GM06990 (cell line): ENCODE results near the gene TAF1.
"Not testable (repeated sequence)": the region's sequence is repeated elsewhere in the genome, so short reads cannot be mapped to it uniquely, and the experiment has no call there.

Source experiments
- DNase-seq: peaks from one replicate; pipeline ENCODE4 v3.0.0-alpha.2; 2011; ENCODE audit not compliant: insufficient read length; ENCODE audit errors: extremely low read depth
- H3K27me3 ChIP-seq: replicated peaks from 2 replicates; pipeline ENCODE4 v1.6.0; 2011; ENCODE audit warnings: low read length; ENCODE audit not compliant: control insufficient read depth, insufficient read depth
- H3K36me3 ChIP-seq: 2 replicates; pipeline ENCODE4 v1.5.1; 2011; ENCODE audit warnings: low read length; ENCODE audit not compliant: control insufficient read depth, insufficient read depth
- H3K4me3 ChIP-seq: replicated peaks from 2 replicates; pipeline ENCODE4 v1.5.1; 2011; ENCODE audit warnings: low read depth, mild to moderate bottlenecking, control low read depth, low read length
- TF ChIP-seq, protein P1 (sequence below): IDR thresholded peaks from 2 replicates; pipeline ENCODE4 v1.5.1; 2011; ENCODE audit warnings: low read length, control low read depth, mild to moderate bottlenecking, inconsistent platforms; ENCODE audit not compliant: insufficient read depth, poor library complexity, severe bottlenecking

TAF1 gene

DNA sequence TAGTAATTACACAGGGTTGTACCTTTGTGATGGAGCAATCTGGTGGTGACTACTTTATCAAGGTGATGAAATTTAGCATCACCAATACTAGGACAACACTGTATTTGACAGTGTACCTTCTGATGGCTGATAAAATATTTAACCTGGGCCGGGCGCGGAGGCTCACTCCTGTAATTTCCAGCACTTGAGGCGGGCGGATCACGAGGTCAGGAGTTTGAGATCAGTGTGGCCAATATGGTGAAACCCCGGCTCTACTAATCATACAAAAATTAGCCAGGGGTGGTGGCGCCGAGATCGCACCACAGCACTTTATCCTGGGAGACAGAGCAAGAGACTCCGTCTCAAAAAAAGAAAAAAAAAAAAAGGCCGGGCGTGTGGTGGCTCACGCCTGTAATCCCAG, 1.9 kb upstream of the TAF1 start:
- no peak for DNase-seq

DNA sequence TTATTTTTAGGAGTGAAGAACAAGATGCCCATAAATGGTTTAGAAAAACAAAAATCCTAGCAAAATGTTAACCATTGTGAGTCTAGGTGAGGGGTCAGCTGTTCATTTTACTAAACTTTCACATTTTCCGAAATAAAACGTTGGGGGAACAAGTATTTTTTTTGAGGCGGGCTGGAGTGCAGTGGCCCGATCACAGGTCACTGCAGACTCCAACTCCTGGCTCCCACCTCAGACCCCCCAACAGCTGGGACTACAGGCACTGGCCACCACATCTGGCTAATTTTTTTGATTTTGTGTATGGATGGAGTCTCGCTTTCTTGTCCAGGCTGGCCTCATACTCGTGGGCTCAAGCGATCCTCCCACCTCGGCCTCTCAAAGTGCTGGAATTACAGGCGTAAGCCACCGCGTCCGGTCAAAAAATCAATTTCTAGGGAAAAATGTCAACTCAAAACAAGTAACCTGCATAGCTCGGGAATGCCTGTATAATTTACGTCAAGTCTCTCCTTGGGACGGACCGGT, 742 bp upstream of the TAF1 start:
- H3K36me3 ChIP-seq: no peaks in the 10 kb centered on the region
- TF ChIP-seq, protein P1, sequence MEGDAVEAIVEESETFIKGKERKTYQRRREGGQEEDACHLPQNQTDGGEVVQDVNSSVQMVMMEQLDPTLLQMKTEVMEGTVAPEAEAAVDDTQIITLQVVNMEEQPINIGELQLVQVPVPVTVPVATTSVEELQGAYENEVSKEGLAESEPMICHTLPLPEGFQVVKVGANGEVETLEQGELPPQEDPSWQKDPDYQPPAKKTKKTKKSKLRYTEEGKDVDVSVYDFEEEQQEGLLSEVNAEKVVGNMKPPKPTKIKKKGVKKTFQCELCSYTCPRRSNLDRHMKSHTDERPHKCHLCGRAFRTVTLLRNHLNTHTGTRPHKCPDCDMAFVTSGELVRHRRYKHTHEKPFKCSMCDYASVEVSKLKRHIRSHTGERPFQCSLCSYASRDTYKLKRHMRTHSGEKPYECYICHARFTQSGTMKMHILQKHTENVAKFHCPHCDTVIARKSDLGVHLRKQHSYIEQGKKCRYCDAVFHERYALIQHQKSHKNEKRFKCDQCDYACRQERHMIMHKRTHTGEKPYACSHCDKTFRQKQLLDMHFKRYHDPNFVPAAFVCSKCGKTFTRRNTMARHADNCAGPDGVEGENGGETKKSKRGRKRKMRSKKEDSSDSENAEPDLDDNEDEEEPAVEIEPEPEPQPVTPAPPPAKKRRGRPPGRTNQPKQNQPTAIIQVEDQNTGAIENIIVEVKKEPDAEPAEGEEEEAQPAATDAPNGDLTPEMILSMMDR: no peak
- H3K4me3 ChIP-seq: peak overlapping the region; percentile 69
- H3K27me3 ChIP-seq: no peaks in the 10 kb centered on the region
- no peak for DNase-seq

More for the DNA sequence above, 1.9 kb upstream of the TAF1 start:
- Histone ChIP-seq H3K36me3 (no peaks in the 10 kb centered on the region), H3K4me3 (no peak overlapping the region), H3K27me3 (no peaks in the 10 kb centered on the region)
- TF ChIP-seq, protein P1: no peak

DNA sequence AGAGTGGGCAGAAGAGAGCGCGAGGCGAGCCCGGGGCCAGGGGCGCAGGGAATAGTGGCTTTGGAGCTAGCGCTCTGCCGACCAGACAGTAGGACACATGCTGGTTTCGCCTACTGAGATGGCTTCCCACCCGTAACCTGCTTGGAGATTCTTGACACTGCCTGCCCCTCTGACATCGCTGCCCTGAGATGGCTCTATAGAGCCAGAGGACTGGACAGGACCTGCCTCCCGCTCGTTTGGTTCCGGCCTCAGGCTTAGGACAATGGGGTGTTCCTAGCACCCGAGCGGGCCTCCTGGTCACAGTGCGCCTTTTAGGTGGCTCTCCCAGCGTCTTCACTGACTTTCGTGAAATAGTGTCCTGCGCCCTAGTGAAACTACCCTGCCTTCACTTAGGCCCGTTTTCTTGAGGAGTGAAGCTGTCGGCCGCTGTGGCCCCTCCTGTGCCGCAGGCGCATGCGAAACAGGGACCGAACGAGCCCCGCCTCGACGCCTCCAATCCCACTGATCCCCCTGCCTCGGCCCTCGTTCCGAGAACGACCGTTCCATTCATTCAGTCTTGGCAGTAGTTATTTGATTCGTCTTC, 608 bp downstream of the TAF1 start:
- peak; percentile 33 for DNase-seq

DNA sequence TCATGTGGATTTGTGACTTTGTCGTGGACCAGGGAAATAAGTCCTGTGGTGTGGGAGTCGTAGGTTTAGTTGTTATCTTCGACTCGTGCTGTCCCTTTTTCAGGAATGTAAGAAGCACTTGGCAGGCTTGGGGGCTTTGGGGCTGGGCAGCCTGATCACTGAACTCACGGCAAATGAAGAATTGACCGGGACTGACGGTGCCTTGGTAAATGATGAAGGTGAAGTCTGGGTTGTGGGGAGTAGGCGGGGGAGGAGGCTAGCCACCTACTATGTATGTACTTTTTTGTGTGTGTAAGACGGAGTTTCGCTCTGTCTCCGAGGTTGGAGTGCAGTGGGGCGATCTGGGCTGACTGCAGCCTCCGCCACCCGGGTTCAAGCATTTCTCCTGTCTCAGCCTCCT, 1.2 kb downstream of the TAF1 start:
- Histone ChIP-seq H3K27me3 (no peaks in the 10 kb centered on the region), H3K36me3 (no peaks in the 10 kb centered on the region; the same call in 1 of the 2 replicates), H3K4me3 (peak overlapping the region; percentile 93)
- TF ChIP-seq, protein P1: no peak
- peak; percentile 3 for DNase-seq

More for the DNA sequence above, 608 bp downstream of the TAF1 start:
- TF ChIP-seq, protein P1: no peak
- Histone ChIP-seq H3K4me3 (peak overlapping the region; percentile 93), H3K36me3 (no peaks in the 10 kb centered on the region; the same call in 1 of the 2 replicates), H3K27me3 (no peaks in the 10 kb centered on the region)

DNA sequence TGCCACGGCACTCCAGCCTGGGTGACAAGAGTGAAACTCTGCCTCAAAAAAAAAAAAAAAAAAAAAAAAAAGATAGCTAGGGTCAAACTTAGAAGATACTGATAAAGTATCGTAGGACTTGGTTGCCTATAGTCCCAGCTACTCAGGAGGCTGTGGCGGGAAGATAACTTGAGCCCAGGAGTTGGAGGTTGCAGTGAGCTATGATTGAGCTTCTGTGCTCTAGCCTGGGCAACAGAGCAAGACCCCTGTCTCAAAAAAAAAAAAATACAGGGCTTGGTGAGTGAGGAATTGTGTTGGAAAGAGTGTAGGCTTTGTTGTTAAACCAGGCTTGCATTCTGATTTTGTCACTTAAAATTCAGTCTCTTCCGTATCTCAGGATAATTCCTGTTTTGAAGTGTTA, 6.2 kb downstream of the TAF1 start:
- Histone ChIP-seq H3K27me3 (no peaks in the 10 kb centered on the region), H3K4me3 (no peak overlapping the region), H3K36me3 (no peaks in the 10 kb centered on the region; the same call in 1 of the 2 replicates)
- TF ChIP-seq, protein P1: no peak
- no peak for DNase-seq

DNA sequence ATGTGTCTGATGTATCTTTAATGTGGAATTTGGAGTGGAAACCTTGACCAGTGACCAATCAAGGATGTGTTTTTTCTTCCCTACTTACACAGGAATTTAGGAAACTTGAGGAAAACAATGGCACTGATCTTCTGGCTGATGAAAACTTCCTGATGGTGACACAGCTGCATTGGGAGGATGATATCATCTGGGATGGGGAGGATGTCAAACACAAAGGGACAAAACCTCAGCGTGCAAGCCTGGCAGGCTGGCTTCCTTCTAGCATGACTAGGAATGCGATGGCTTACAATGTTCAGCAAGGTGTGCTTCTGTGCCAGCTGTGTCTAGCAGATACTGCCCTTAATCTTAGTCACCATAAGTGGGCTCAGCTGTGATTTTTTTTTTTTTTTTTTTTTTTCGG, 12.6 kb downstream of the TAF1 start:
- Histone ChIP-seq H3K27me3 (no peaks in the 10 kb centered on the region), H3K4me3 (no peak overlapping the region), H3K36me3 (peaks cover 2% of the 10 kb centered on the region)
- TF ChIP-seq, protein P1: no peak
- DNase-seq: no peak

DNA sequence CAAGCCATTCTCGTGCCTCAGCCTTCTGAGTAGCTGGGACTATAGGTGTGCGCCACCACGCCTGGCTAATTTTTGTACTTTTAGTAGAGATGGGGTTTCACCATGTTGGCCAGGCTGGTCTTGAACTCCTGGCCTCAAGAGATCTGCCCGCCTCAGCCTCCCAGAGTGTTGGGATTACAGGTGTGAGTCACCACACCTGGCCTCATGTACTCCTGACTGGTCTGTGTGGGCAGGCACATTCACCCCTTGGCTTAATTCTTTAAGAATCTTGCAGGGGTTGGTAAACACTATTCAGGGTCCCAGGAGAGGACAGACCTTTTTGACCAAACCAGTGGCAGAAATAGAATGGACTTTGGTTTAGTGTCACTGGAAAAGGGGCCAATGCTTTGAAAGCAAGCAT, 25.6 kb downstream of the TAF1 start:
- H3K27me3 ChIP-seq, DNase-seq, H3K4me3 ChIP-seq, H3K36me3 ChIP-seq: not testable (repeated sequence)
